Mesodermal cell (in vitro differentiated cells): ENCODE results near the gene SPATC1L.

ENCODE experiments used
- H3K27ac ChIP-seq: 2 replicates; pipeline ENCODE4 v1.7.0; 2013; ENCODE audit warnings: mild to moderate bottlenecking, low read depth, low read length, moderate library complexity; ENCODE audit not compliant: severe bottlenecking
- H3K36me3 ChIP-seq: 2 replicates; pipeline ENCODE4 v1.7.1; 2013; ENCODE audit warnings: mild to moderate bottlenecking, low read length, moderate library complexity; ENCODE audit not compliant: control insufficient read depth, insufficient read depth
- H3K4me1 ChIP-seq: one replicate; pipeline ENCODE4 v1.7.1; 2013; ENCODE audit warnings: mild to moderate bottlenecking, low read length; ENCODE audit not compliant: insufficient read depth, control insufficient read depth, poor library complexity, severe bottlenecking
- H3K4me3 ChIP-seq: 2 replicates; pipeline ENCODE4 v1.7.0; 2013; ENCODE audit warnings: low read length, control low read depth, mild to moderate bottlenecking; ENCODE audit not compliant: insufficient read depth, poor library complexity, severe bottlenecking; ENCODE audit errors: extremely low read depth
- H3K9me3 ChIP-seq: 2 replicates; pipeline ENCODE4 v1.7.1; 2013; ENCODE audit warnings: mild to moderate bottlenecking, low read length, moderate library complexity; ENCODE audit not compliant: control insufficient read depth
- WGBS, 2 experiments: methylation state at CpG; one replicate each; pipeline ENCODE4 v1.1.5; 2013; ENCODE audit warnings: missing lambda C conversion rate in 2 of 2; ENCODE audit not compliant: insufficient coverage in 2 of 2; 5-methylcytosine and 5-hydroxymethylcytosine counted together

Gene SPATC1L

GRCh38 chr21:46137908-46138307, 46.4 kb downstream of the SPATC1L start:
- no peaks in the 10 kb centered on the region for H3K4me1 ChIP-seq
- H3K27ac ChIP-seq = no peak overlapping the region
- no peak overlapping the region for H3K4me3 ChIP-seq
- WGBS, 2 experiments = 90 to 94% methylated on average over 6 of the region's 7 CpGs
- H3K9me3 ChIP-seq = no peaks in the 10 kb centered on the region
- H3K36me3 ChIP-seq = no peaks in the 10 kb centered on the region

GRCh38 chr21:46136739-46137349, 47.4 kb downstream of the SPATC1L start:
- H3K4me3 ChIP-seq = no peak overlapping the region
- 87 to 92% methylated on average over 22 of the region's 22 CpGs for WGBS, 2 experiments

GRCh38 chr21:46135782-46136395, 48.4 kb downstream of the SPATC1L start:
- Histone ChIP-seq H3K36me3 (peaks cover under 1% of the 10 kb centered on the region), H3K4me1 (no peaks in the 10 kb centered on the region), H3K9me3 (no peaks in the 10 kb centered on the region), H3K4me3 (no peak overlapping the region), H3K27ac (no peak overlapping the region)
- 100% methylated on average over 1 of the region's 7 CpGs; no CpG with 5 or more reads in 1 of the 2 experiments for WGBS, 2 experiments

More at GRCh38 chr21:46136739-46137349, 47.4 kb downstream of the SPATC1L start:
- Histone ChIP-seq H3K4me1 (no peaks in the 10 kb centered on the region), H3K9me3 (no peaks in the 10 kb centered on the region), H3K27ac (no peak overlapping the region), H3K36me3 (no peaks in the 10 kb centered on the region)

GRCh38 chr21:46131838-46132651, 52.2 kb downstream of the SPATC1L start:
- no peaks in the 10 kb centered on the region for H3K4me1 ChIP-seq
- H3K27ac ChIP-seq = no peak overlapping the region
- no peak overlapping the region for H3K4me3 ChIP-seq
- H3K9me3 ChIP-seq = no peaks in the 10 kb centered on the region
- H3K36me3 ChIP-seq = peaks cover 24% of the 10 kb centered on the region
- WGBS, 2 experiments = 97% methylated on average over 73 to 78 of the region's 85 CpGs

GRCh38 chr21:46131588-46131837, 52.7 kb downstream of the SPATC1L start:
- Histone ChIP-seq H3K36me3 (peaks cover 30% of the 10 kb centered on the region), H3K27ac (no peak overlapping the region), H3K4me1 (no peaks in the 10 kb centered on the region), H3K4me3 (no peak overlapping the region), H3K9me3 (no peaks in the 10 kb centered on the region)
- 96 to 100% methylated on average over 4 of the region's 4 CpGs for WGBS, 2 experiments

- Histone ChIP-seq H3K4me1 (no peaks in the 10 kb centered on the region), H3K4me3 (no peak overlapping the region), H3K36me3 (peaks cover 34% of the 10 kb centered on the region), H3K27ac (peak overlapping the region; percentile 29), H3K9me3 (no peaks in the 10 kb centered on the region)
- WGBS, 2 experiments = 95 to 99% methylated on average over 22 of the region's 22 CpGs
Measured at GRCh38 chr21:46130831-46131587, 53.2 kb downstream of the SPATC1L start.

- Histone ChIP-seq H3K4me1 (no peaks in the 10 kb centered on the region), H3K27ac (peak overlapping the region; percentile 10), H3K9me3 (no peaks in the 10 kb centered on the region), H3K4me3 (no peak overlapping the region), H3K36me3 (peaks cover 44% of the 10 kb centered on the region)
- WGBS, 2 experiments = 95 to 99% methylated on average over 18 to 23 of the region's 27 CpGs
Measured at GRCh38 chr21:46129846-46130651, 54.2 kb downstream of the SPATC1L start.

GRCh38 chr21:46128933-46129571, 55.2 kb downstream of the SPATC1L start:
- WGBS, 2 experiments = 96 to 97% methylated on average over 43 to 45 of the region's 45 CpGs
- Histone ChIP-seq H3K27ac (peak overlapping the region; percentile 23), H3K4me1 (no peaks in the 10 kb centered on the region), H3K4me3 (no peak overlapping the region), H3K9me3 (no peaks in the 10 kb centered on the region), H3K36me3 (peaks cover 53% of the 10 kb centered on the region)

- peak overlapping the region; percentile 57 for H3K27ac ChIP-seq
- H3K9me3 ChIP-seq = no peaks in the 10 kb centered on the region
- WGBS, 2 experiments = 90 to 97% methylated on average over 22 to 23 of the region's 23 CpGs
- H3K36me3 ChIP-seq = peaks cover 60% of the 10 kb centered on the region
- no peaks in the 10 kb centered on the region for H3K4me1 ChIP-seq
- no peak overlapping the region for H3K4me3 ChIP-seq
Measured at GRCh38 chr21:46128106-46128932, 55.9 kb downstream of the SPATC1L start.
